Measurements from ENCODE around the gene AOC1.

GRCh38 chr7:150847536-150847935 is 4.8 kb upstream of the AOC1 start:
- TF ChIP-seq CTCF (IDR thresholded peaks at IDR 0.05) = no peak
- no peak for TF ChIP-seq CBX8 (IDR thresholded peaks at IDR 0.05)
- TF ChIP-seq CBX2 (IDR thresholded peaks at IDR 0.05; ENCODE audit: borderline replicate concordance, low read depth) = no peak
- no peak for TF ChIP-seq FOSL2 (IDR thresholded peaks at IDR 0.05)
- TF ChIP-seq FOSL2 (CRISPR knock-in tag; IDR thresholded peaks at IDR 0.05) = no peak
- TF ChIP-seq JUN (IDR thresholded peaks at IDR 0.05) = no peak
- TF ChIP-seq SMC3 (IDR thresholded peaks at IDR 0.05) = no peak
- no peak for TF ChIP-seq MAX (IDR thresholded peaks at IDR 0.05)
- no peak for TF ChIP-seq RFX5 (IDR thresholded peaks at IDR 0.05)

All from A549 (cell line).